ENCODE results near the gene MRPL40.

DNA sequence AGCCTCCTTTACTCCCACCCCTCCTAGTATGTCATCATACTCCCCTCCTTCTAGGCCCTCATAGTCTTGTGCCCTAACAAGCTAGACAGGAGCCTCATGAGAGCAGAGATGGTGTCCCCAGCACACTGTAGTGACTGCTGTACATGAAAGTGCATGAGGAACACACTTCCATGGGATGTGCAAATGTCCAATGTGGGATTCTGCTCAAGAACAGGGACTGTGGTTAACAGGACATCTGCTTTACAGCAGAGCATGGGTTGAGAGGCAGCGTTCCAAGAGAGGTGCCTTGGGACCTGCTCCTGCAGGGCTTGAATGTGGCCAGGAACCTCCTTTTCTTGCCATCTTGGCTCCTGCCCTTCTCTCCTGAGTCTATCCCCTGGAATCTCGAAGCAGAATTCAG lies 46.1 kb upstream of the MRPL40 start:
- TF ChIP-seq, protein P1, sequence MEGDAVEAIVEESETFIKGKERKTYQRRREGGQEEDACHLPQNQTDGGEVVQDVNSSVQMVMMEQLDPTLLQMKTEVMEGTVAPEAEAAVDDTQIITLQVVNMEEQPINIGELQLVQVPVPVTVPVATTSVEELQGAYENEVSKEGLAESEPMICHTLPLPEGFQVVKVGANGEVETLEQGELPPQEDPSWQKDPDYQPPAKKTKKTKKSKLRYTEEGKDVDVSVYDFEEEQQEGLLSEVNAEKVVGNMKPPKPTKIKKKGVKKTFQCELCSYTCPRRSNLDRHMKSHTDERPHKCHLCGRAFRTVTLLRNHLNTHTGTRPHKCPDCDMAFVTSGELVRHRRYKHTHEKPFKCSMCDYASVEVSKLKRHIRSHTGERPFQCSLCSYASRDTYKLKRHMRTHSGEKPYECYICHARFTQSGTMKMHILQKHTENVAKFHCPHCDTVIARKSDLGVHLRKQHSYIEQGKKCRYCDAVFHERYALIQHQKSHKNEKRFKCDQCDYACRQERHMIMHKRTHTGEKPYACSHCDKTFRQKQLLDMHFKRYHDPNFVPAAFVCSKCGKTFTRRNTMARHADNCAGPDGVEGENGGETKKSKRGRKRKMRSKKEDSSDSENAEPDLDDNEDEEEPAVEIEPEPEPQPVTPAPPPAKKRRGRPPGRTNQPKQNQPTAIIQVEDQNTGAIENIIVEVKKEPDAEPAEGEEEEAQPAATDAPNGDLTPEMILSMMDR (IDR thresholded peaks at IDR 0.05): no peak
- no peak for TF ChIP-seq POLR2AphosphoS5 (IDR thresholded peaks at IDR 0.05; ENCODE audit: insufficient read depth in 1 of 2, low read depth in 1 of 2)

All from vagina (tissue), 2 donors.